HL-60 (cell line): ENCODE results near the gene CASKIN2.

Experiments used
- DNase-seq, 2 experiments: peaks; one replicate each; pipeline ENCODE4 v3.0.0-alpha.2; 2010 to 2020; ENCODE audit warnings: low read depth in 1 of 2, low spot score in 1 of 2
- H3K27ac ChIP-seq: fragments of 250-450 bp; sonication (Bioruptor Pico); replicated peaks from 2 replicates; pipeline ENCODE4 v1.5.1; 2020; ENCODE audit warnings: mild to moderate bottlenecking, moderate library complexity
- H3K27me3 ChIP-seq: fragments of 250-450 bp; sonication (Bioruptor Pico); 2 replicates; pipeline ENCODE4 v1.5.1; 2021; ENCODE audit warnings: mild to moderate bottlenecking, moderate library complexity; ENCODE audit not compliant: insufficient read depth, poor library complexity, severe bottlenecking
- H3K4me3 ChIP-seq: replicated peaks from 2 replicates; pipeline ENCODE4 v1.5.1; 2011; ENCODE audit warnings: mild to moderate bottlenecking, control low read depth, low read length; ENCODE audit not compliant: insufficient read depth
- GABPA ChIP-seq: IDR thresholded peaks from 2 replicates; pipeline ENCODE4 v1.6.1; 2012; ENCODE audit warnings: low read depth
- POLR2AphosphoS5 ChIP-seq: IDR thresholded peaks from 2 replicates; pipeline ENCODE4 v1.6.1; 2012; ENCODE audit warnings: low read depth
- SPI1 ChIP-seq: IDR thresholded peaks from 2 replicates; pipeline ENCODE4 v1.6.1; 2012; ENCODE audit warnings: low read depth, mild to moderate bottlenecking, borderline replicate concordance
- TF ChIP-seq, protein P1 (sequence below): IDR thresholded peaks from 2 replicates; pipeline ENCODE4 v1.6.1; 2012; ENCODE audit warnings: low read depth; ENCODE audit not compliant: insufficient replicate concordance
- TF ChIP-seq, protein P2 (sequence below): IDR thresholded peaks from one replicate; pipeline ENCODE4 v1.5.1; 2011; ENCODE audit warnings: low read length, control low read depth, inconsistent platforms; ENCODE audit not compliant: insufficient read depth

The CASKIN2 gene

DNA sequence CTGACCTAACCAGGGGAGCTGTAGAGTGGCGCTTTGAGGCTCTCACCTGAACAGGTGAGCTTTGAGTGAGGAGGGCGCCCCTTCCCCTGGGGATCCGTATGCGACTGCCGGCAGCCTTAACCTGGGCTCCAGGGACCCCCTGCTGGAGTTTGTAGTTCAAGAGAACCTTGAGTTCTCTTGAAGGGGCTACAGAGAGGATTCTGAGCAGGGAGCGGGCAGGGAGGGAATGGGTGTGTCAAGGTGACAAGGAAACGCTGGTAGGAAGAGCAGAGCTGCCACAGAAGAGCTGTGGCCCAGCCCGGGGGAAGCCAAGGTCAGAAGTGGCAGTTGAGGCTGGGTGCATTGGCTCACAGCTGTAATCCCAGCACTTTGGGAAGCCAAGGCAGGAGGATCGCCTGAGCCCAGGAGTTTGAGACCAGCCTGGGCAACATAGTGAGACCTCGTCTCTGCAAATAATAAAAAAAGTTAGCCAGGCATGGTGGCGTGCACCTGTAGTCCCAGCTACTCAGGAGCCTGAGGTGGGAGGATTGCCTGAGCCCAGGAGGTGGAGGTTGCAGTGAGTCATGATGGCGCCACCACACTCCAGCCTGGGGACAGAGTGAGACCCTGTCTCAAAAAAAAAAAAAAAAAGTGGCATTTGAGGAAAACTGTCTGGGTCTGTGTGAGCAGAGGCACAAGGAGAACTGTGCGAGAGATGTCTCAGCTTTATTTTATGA, 11.4 kb upstream of the CASKIN2 start:
- no peak overlapping the region for H3K4me3 ChIP-seq
- peaks cover 4% of the 10 kb centered on the region for H3K27me3 ChIP-seq
- TF ChIP-seq POLR2AphosphoS5 (no peak), GABPA (no peak), SPI1 (no peak)
- TF ChIP-seq, protein P1, sequence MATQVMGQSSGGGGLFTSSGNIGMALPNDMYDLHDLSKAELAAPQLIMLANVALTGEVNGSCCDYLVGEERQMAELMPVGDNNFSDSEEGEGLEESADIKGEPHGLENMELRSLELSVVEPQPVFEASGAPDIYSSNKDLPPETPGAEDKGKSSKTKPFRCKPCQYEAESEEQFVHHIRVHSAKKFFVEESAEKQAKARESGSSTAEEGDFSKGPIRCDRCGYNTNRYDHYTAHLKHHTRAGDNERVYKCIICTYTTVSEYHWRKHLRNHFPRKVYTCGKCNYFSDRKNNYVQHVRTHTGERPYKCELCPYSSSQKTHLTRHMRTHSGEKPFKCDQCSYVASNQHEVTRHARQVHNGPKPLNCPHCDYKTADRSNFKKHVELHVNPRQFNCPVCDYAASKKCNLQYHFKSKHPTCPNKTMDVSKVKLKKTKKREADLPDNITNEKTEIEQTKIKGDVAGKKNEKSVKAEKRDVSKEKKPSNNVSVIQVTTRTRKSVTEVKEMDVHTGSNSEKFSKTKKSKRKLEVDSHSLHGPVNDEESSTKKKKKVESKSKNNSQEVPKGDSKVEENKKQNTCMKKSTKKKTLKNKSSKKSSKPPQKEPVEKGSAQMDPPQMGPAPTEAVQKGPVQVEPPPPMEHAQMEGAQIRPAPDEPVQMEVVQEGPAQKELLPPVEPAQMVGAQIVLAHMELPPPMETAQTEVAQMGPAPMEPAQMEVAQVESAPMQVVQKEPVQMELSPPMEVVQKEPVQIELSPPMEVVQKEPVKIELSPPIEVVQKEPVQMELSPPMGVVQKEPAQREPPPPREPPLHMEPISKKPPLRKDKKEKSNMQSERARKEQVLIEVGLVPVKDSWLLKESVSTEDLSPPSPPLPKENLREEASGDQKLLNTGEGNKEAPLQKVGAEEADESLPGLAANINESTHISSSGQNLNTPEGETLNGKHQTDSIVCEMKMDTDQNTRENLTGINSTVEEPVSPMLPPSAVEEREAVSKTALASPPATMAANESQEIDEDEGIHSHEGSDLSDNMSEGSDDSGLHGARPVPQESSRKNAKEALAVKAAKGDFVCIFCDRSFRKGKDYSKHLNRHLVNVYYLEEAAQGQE, result no peak
- TF ChIP-seq, protein P2, sequence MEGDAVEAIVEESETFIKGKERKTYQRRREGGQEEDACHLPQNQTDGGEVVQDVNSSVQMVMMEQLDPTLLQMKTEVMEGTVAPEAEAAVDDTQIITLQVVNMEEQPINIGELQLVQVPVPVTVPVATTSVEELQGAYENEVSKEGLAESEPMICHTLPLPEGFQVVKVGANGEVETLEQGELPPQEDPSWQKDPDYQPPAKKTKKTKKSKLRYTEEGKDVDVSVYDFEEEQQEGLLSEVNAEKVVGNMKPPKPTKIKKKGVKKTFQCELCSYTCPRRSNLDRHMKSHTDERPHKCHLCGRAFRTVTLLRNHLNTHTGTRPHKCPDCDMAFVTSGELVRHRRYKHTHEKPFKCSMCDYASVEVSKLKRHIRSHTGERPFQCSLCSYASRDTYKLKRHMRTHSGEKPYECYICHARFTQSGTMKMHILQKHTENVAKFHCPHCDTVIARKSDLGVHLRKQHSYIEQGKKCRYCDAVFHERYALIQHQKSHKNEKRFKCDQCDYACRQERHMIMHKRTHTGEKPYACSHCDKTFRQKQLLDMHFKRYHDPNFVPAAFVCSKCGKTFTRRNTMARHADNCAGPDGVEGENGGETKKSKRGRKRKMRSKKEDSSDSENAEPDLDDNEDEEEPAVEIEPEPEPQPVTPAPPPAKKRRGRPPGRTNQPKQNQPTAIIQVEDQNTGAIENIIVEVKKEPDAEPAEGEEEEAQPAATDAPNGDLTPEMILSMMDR, result no peak
- H3K27ac ChIP-seq, result no peak overlapping the region
- DNase-seq, result no peak

DNA sequence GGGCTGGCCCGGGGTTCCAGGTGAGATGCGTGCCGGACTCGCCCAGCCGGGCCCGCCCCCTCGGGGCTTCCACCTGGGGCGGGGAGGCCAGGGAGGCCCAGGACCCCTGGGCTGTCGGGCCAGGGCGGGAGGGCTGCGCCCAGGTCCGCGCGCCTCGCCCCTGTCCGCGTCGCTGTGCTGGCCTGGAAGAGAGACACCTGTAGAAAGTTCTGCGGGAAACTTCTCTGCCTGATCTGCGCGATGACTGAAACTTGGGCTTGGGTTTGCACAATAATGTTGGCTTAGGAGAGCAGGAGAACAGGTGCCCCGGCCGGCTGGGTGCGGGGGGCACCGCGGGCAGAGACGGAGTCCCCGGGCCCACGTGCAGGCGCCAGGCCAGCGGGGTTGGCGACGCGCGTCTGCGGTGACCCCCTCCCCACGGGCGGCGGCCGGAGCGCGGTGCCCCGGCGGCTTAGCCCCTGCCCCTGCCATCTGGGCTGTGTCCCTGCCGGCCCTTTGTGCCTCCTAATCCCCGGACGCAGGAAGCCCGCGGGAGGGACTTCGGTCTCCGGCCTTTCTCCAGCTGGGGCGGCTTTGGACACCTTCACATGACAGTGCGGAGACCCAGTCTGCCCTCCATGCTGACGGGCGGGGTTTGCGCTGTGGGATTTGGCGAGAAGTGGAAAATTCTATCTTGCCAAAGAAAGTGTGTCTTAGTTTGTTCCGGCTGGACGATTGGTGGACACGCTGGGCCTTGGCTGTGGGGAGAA, 10.6 kb upstream of the CASKIN2 start:
- TF ChIP-seq, protein P1, result no peak
- TF ChIP-seq SPI1 (no peak), POLR2AphosphoS5 (no peak), GABPA (no peak)
- TF ChIP-seq, protein P2, result no peak
- Histone ChIP-seq H3K27ac (no peak overlapping the region), H3K27me3 (peaks cover 4% of the 10 kb centered on the region), H3K4me3 (peak overlapping the region; percentile 58)
- DNase-seq, result no peak

DNA sequence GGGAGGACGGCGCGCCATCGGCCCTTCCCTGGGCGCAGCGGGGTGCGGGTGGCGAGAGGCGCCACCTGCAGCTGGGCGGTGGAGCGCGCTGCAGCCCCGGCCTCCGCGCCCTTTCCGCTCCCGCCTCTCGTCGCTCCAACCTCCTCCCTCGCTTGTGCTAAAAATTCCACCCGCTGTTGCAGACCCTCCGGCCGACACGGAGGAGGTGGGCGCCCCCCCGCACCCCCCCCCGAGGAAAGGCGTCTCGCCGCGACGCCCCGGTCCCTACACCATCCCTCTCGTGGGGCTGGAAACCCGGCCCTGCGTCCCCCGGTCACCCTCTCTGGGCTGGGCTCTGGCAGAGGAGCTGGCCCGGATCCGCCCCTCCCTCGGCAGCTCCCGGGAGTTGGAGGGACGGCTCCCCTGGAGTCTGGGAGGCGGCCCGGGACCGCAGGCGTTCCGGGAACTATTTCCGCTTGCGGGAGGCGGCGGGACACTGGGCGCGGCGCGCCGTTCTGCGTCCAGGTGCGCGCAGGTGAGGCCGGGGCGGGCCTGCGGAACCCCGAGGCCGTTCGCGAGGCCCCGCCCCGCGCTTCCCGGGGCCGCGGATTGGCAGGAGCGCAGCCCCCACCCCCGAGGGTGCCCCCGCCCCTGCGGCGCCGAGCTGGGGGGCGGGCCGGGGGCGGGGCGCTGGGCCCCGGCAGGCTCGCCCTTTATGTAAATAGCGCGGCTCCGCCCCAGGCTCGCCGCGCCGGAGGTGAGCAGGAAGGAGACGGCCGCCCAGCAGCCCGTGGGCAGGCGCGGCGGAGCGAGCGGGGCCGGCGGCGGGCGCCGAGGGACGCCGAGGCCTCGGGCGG, 9.9 kb upstream of the CASKIN2 start, which contains the start of gene LLGL2:
TSS of gene LLGL2 (plus strand) at position 728 of the 836 bp plus-strand sequence. CDS start 17,730 bp downstream, outside the sequence.
- H3K27me3 ChIP-seq, result peaks cover 4% of the 10 kb centered on the region
- H3K4me3 ChIP-seq, result peak within 1 kb of the TSS; percentile 58
- peak; percentile 42 to 58 for DNase-seq
- TF ChIP-seq SPI1 (no peak), GABPA (no peak)
- TF ChIP-seq, protein P2, result no peak
- TF ChIP-seq, protein P1, result no peak
- H3K27ac ChIP-seq, result no peak within 1 kb of the TSS
